GM18505 (cell line): ENCODE results near the gene ZNF638.

Experiments used
- ATAC-seq: cut with Tn5 transposase; IDR thresholded peaks from one replicate; pipeline ENCODE4 v1.9.1; 2021; ENCODE audit not compliant: unreplicated experiment
- POLR2A ChIP-seq: IDR thresholded peaks from 4 replicates; pipeline ENCODE4 v1.6.1; 2011; ENCODE audit warnings: borderline replicate concordance; ENCODE audit not compliant: insufficient read depth, insufficient read length; ENCODE audit errors: extremely low read depth

ZNF638 gene

DNA sequence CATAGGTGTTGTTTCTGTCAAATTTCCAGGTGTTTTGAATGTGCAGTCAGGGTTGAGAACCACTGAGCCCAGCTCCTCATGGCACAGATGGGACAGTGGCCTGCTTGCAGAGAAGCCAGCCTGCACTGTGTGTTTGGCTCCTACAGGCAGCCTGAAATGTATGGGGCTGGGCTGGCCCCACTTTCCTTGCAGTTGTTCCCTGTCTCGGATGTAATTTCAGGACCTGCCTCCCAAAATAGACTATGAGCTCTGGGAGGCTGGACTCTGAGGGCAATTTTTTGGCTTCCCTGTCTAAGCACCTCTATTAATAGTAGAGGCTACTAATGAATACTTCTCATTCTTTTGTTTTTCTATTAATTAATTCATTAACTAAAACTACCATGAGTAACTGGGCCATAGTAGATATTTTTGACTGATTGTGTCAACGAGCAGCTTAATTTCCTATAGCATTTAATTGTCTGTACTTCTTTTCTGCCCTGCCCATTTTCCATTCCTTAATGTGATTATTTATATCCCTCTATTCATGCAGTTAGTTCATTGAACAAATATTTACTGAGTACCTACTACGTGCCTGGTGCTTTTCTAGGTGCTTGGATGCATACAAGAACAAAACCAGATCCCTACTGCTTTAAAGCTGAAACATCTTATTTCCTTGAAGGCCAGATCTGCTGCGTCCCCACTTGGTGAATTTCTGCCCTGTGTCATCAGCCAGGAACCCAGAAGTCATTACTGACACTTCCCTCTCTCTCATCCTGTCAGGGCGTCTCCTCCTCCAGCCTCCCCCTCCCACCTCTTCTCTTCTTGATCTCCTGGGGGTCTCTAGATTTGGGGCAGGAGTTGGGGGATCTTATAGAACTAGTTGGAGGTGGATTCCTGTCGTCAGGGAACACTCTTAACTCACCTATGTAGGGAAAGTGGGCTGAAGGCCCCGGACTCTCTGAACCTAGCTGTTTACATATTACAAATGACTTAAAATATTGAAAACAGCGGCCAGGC is 138.1 kb downstream of the ZNF638 start:
- no peak for TF ChIP-seq POLR2A
- ATAC-seq, result no peak

DNA sequence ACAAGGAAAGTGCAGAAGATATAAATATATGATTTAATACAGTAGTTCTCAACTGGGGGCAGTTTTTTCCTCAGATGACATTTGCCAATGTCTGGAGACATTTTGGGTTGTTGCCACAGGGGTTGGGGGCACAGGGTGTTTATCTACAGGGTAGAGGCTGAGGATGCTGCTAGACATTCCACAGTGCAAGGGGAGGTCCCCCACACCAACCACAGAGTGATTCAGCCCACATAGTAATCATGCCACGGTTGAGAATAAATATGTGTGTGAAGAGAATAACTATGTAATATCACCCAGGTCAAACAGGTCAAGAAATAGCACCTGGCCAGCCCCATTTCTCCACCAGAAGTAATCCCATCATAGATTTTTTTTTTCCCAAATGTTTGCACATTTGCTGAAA is 139.7 kb downstream of the ZNF638 start:
- no peak for ATAC-seq
- TF ChIP-seq POLR2A, result no peak

DNA sequence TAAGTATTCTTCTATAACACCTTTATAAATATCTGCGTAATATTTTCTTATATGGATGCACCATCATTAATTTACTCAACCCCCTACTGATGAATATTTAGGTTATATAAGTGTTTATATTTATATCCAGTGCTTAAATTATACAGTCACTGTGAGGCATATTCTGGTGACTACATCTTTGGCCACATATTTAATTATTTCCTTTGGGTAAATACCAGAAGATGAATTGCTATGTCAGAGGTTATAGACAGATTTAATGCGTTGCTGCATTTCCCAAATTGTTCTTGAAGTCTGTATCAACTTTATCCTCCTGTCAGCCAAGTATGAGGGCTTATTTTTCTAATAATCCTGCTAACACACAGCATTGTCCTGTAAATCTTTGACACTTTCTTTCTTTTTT is 140.4 kb downstream of the ZNF638 start:
- no peak for ATAC-seq
- no peak for TF ChIP-seq POLR2A

DNA sequence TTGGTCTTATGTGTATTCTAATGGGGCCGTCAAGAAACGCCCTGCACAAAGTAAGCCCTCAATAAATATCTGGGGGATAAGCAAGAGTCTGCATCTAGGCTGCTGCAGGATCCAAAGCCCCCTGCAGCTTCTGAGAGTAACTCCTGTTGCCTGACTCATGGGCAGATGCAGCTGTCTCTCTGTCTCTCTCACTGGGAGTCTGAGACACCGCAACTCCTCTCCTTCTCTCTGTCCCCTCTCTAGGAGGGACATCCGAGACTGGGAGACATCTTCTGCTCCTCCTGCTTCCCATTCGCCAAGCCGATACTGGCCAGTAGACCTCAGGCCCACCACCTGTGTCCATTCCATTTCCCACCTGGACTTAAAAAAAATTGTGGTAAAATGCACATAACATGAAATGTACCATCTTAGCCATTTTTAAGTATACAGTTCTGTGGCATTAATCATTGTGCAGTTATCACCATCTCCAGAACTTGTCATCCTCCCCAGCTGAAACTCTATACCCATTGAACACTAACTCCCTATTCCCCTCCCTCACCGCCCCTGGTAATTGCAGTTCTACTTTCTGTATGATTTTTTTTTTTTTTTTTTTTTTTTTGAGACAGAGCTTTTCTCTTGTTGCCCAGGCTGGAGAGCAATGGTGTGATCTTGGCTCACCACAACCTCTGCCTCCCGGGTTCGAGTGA is 141.9 kb downstream of the ZNF638 start:
- no peak for ATAC-seq
- TF ChIP-seq POLR2A, result no peak

DNA sequence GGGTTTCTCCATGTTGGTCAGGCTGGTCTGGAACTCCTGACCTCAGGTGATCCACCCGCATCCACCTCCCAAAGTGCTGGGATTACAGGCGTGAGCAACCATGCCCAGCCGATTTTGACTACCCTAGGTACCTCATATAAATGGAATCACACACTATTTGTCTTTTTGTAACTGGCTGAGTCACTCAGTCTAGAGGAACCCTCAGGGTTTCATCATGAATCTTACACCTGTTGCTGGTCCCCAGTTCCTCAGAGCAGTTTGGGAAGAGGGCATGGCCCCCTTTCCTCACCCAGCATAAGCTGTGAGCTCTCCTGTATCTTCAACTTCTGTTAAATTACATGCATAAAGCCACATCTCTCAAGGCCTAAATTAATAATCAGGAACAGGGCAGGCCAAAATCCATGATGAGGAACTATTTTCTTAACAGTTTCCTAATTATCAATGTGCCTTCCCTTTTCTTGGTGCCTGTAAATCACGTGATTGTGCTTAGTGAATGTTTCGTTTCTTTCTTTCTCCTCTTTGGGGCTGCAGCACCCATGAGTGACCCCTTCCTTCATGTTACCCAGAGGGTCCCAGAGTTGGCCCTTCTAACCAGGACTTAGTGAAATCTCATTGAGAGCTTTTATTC is 142.6 kb downstream of the ZNF638 start:
- ATAC-seq, result no peak

DNA sequence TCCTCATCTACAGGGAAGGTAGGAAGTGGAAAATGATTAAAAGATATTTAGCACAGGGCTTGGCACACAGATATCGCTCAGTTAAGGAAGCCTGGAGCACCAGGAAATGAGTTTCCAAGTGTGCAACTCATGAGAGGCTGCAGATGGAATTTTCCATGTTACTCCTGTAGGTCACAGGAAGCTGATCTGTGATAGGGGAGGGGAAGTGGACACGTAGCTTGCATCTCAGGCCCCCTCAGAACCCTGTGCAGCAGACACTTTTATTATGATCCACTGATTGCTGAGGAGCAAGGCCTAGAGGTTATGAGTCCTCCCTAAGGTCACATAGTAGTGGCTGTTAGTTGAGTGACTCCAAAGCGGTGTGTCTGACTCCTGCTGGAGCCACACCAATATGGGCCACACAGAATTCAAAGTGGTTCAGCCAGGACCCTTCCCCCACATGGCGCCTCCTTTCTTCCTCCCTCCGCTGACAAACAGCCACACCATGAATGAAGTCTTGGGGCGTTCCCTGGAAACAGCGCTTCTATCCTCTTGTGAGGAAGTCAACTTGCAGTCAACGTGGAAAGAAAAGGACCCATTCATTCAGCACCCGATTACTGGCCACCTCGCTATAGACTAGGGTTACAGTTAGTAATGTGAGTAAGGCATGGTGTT is 143.3 kb downstream of the ZNF638 start:
- ATAC-seq, result no peak
- no peak for TF ChIP-seq POLR2A

More for the DNA sequence above, 142.6 kb downstream of the ZNF638 start:
- no peak for TF ChIP-seq POLR2A

DNA sequence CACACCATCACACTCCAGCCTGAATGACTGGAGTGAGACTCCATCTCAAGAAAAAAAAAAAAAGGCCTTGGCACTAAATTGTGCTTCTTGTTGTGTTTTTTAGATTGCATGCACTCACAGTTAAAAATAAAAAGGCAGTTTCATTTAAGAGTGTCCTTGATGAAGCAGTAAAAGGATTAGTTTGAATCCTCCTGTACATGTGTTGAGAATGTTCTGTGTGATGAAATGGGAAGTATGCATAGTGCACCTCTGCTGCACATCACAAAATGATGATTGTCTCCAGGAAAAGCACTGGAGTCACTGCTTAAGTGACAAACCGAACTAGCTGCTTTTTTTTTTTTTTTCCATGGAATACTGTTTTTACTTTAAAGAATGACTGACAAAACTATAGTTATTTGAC is 144.9 kb downstream of the ZNF638 start:
- no peak for ATAC-seq
- no peak for TF ChIP-seq POLR2A

DNA sequence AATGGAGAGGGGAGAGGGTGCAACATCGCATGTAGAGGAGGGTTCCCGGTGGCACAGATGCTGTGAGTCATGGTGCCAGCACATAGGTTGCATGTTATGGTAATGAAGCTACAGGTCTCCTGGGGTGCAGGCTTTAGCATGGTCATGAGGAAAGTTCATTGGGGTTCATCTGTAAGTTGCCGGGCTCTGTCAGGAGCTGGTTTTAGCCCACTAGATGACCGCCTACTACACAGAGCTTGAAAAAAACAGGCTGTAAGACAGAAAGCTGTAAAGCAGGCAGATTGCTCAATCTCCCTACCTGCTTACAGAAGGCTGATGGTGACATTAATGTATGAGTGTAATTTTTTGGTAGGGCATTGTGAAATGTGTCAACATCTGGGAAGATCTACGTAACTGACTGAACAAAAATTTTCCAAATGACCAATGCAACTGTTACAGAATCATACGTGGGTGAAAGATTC is 145.7 kb downstream of the ZNF638 start:
- TF ChIP-seq POLR2A, result no peak
- ATAC-seq, result no peak

DNA sequence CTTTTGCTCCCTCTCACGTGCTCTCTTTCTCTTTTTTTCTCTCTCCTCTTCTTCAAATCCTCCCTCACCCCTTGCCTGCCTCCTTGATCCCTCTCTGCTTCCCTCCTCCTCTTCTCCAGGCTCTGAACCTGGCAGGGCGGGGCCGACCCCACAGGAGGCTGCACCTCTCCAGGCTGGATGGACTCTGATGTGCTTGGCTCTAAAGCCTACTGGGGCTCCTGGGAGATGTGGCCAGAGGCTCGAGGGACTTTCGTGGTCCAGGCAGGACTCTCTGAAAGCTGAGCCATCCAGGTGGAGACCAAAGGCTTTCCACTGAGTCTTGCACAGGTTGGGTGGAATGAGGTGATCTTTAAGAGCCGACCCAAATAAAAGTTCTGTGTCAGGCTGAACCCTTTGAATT is 147.2 kb downstream of the ZNF638 start:
- ATAC-seq, result no peak
- no peak for TF ChIP-seq POLR2A

DNA sequence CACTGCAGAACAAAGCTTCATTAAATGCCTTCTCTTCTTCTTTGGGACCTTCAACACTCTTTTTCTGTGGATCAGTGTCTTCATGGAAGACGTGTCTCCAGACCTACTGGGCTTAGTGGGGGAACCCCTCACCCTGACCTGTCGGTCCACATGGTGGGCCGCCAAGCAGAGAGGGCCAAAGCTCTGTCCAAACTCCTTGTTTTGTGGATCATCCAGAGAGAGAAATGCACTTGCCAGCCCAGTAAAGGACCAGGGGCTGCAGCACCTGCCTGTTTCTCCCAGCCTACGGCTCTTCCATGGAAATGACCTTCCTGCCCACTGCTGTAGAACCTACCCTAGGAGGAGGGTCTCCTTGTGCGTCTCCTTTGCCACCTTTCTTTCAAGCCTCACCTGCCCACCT is 147.7 kb downstream of the ZNF638 start:
- TF ChIP-seq POLR2A, result no peak
- ATAC-seq, result no peak

DNA sequence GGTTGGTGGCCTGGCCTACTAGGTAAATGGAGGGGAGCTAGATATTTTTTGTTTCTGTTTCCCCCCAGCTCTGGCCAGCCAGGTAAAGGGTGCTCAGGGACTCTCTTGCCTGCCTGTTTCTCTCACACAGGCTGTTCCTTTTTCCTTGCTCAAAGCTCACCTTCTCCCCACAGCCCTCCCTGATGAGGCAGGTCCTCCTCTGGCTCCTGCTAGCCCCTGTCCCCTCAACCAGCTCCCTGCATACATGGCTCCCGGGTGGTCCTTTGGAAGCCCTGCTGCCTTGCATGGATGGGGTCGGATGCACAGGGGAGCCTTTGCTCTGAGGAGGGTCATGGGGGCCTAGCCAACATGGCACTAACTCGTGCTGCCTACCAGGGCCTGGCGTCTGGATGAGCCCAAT is 149.5 kb downstream of the ZNF638 start:
- TF ChIP-seq POLR2A, result no peak
- ATAC-seq, result no peak

DNA sequence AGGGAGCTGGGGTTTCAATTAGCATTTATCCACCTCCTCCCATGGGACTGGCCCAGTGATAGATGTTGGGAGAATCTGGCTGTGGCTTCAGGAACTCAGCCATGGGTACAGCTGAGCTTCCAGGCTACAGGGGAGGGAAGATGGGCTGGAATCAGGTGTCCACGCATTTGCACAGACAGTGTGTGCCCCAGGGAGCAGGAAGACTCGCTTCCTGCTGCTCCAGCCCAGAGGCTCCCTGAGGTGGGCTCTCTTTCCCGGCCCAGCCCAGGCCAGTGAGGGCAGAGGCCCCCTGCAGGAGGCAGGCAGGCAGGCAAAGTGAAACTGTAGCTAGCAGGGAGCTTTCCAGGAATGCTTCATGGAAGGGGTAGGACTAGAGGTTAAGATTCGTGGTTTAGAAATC is 150.5 kb downstream of the ZNF638 start:
- no peak for ATAC-seq
- no peak for TF ChIP-seq POLR2A

DNA sequence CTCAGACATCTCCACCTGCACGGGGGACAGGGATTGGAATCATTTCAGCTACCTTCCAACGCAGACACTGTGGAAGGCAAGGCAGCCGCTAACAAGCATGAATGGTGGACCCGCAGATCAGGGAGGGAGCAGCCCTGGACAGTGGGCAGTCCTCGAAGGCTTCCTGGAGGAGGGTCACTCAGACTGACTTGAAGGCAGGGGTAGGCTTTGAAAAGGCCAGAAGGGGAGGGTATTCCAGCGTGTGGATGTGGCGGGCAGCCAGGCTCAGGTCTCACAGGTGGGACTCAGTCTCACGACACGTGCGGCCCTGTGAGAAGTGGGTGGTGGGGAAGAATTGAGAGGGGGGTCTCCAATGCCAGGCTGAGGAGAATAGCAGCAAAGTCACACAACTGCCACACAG is 151.7 kb downstream of the ZNF638 start:
- no peak for ATAC-seq
- no peak for TF ChIP-seq POLR2A

DNA sequence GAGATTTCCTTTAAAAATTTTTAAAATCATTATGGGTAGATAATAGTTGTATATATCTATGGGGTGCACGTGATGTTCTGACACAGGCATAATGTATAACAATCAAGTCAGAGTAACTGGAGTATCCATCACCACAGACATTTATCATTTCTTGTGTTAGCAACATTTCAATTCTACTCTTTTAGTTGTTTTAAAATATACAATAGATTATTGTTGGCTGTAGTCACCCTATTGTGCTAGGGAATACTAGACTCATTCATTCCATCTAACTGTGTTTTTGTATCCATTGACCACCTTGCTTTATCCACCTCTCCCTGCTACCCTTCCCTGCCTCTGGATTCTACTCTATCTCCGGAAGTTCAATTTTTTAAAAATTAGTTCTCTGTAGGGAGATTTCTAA is 152.8 kb downstream of the ZNF638 start:
- no peak for ATAC-seq
- no peak for TF ChIP-seq POLR2A
